Measurements from ENCODE around the gene P2RY2. TPM values are rescaled to one million over a fixed set of nuclear protein-coding genes. Genes with fewer than 3 reads are reported as not detected.

Gene P2RY2
- total and polyA plus RNA-seq, 2 experiments from 2014 or later: 0.63 to 1.6 TPM

DNA sequence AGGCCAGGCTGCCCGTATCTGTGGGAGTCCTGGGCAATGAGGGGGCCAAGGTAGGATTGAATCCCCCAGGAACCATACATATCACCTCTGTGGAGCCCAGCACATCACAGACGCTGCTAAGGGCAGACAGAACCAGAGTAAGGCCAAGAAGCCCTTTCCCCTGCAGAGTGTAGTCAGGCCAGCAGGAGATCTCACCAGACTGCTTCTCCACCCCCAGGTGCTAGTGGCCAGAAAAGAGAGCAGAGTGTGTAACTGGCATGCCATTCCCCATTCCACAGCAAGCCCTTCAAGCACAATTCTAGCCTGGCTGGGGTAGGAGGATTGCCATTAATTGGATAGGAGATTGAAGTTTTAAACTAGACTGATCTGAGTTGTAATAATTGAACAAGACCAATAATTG, 47.9 kb upstream of the P2RY2 start (continued):
- TF ChIP-seq, protein P1, sequence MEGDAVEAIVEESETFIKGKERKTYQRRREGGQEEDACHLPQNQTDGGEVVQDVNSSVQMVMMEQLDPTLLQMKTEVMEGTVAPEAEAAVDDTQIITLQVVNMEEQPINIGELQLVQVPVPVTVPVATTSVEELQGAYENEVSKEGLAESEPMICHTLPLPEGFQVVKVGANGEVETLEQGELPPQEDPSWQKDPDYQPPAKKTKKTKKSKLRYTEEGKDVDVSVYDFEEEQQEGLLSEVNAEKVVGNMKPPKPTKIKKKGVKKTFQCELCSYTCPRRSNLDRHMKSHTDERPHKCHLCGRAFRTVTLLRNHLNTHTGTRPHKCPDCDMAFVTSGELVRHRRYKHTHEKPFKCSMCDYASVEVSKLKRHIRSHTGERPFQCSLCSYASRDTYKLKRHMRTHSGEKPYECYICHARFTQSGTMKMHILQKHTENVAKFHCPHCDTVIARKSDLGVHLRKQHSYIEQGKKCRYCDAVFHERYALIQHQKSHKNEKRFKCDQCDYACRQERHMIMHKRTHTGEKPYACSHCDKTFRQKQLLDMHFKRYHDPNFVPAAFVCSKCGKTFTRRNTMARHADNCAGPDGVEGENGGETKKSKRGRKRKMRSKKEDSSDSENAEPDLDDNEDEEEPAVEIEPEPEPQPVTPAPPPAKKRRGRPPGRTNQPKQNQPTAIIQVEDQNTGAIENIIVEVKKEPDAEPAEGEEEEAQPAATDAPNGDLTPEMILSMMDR (conservative IDR thresholded peaks at IDR 0.05; ENCODE audit: low read depth in 2 of 2): no peak
- TF ChIP-seq JUNB (IDR thresholded peaks at IDR 0.05; ENCODE audit: unreplicated experiment): no peak
- TF ChIP-seq EZH2 (IDR thresholded peaks at IDR 0.05; ENCODE audit: low read depth, unreplicated experiment): no peak
- TF ChIP-seq, protein P2, sequence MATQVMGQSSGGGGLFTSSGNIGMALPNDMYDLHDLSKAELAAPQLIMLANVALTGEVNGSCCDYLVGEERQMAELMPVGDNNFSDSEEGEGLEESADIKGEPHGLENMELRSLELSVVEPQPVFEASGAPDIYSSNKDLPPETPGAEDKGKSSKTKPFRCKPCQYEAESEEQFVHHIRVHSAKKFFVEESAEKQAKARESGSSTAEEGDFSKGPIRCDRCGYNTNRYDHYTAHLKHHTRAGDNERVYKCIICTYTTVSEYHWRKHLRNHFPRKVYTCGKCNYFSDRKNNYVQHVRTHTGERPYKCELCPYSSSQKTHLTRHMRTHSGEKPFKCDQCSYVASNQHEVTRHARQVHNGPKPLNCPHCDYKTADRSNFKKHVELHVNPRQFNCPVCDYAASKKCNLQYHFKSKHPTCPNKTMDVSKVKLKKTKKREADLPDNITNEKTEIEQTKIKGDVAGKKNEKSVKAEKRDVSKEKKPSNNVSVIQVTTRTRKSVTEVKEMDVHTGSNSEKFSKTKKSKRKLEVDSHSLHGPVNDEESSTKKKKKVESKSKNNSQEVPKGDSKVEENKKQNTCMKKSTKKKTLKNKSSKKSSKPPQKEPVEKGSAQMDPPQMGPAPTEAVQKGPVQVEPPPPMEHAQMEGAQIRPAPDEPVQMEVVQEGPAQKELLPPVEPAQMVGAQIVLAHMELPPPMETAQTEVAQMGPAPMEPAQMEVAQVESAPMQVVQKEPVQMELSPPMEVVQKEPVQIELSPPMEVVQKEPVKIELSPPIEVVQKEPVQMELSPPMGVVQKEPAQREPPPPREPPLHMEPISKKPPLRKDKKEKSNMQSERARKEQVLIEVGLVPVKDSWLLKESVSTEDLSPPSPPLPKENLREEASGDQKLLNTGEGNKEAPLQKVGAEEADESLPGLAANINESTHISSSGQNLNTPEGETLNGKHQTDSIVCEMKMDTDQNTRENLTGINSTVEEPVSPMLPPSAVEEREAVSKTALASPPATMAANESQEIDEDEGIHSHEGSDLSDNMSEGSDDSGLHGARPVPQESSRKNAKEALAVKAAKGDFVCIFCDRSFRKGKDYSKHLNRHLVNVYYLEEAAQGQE (IDR thresholded peaks at IDR 0.05; ENCODE audit: unreplicated experiment): no peak

DNA sequence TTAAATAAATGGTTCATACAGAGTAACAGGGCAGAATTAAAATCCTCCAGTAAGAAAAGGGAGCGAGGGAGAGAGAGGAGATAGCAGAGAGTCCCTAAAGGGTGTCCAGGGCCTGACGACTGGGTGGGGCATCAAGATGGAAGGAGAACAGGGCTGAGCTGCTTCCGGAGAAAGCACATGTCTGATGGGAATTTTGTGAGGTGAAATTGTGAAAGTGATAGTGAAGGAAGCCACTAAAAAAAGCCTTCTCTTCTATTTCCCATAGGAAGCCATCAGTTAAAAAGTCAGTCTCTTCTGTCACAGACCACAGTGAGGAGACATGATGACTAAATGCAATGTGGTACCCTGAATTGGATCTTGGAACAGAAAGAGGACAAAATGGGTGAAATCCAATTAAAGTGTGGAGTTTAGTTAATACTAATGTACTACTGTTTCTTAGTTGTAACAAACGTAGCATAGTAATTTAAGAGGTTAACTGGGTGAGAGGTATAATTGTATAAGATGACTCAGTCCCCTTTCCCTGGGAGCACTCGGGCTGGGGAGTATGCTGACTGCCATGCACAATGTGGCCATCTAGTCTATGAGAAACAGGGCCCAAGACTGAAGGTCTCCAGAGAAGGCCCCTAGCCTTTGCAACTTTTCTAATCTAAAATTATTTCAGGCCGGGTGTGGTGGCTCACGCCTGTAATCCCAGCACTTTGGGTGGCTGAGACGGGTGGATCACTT, 46.5 kb upstream of the P2RY2 start:
- H3K4me3 Mint-ChIP-seq: no peak overlapping the region
- no peak overlapping the region for H3K27ac Mint-ChIP-seq
- H3K27ac ChIP-seq (ENCODE audit: low read depth): no peak overlapping the region
- no peak overlapping the region for H3K4me3 ChIP-seq
- peaks cover 14% of the 10 kb centered on the region for H3K4me1 Mint-ChIP-seq
- no peaks in the 10 kb centered on the region for H3K4me1 ChIP-seq (ENCODE audit: insufficient read depth)
- no peaks in the 10 kb centered on the region for H3K9me2 ChIP-seq (ENCODE audit: insufficient read depth)
- no peaks in the 10 kb centered on the region for H3K79me2 ChIP-seq (replicated peaks; ENCODE audit: insufficient read depth)
- H4K20me1 ChIP-seq (replicated peaks; ENCODE audit: insufficient read depth): no peaks in the 10 kb centered on the region
- H3K27me3 Mint-ChIP-seq (ENCODE audit: insufficient read depth, low read depth, poor library complexity): peaks cover 7% of the 10 kb centered on the region
- H3K36me3 Mint-ChIP-seq (ENCODE audit: low read depth): no peaks in the 10 kb centered on the region
- no peaks in the 10 kb centered on the region for H3K36me3 ChIP-seq (ENCODE audit: insufficient read depth)
- no peak overlapping the region for H3K4me2 ChIP-seq
- no peaks in the 10 kb centered on the region for H3F3A ChIP-seq (replicated peaks; ENCODE audit: low read depth)
- H3K27me3 ChIP-seq (ENCODE audit: insufficient read depth): no peaks in the 10 kb centered on the region
- H2AFZ ChIP-seq: no peak overlapping the region
- no peak for ATAC-seq
- no peak for DNase-seq (ENCODE audit: low spot score)
- no peaks in the 10 kb centered on the region for H3K9me3 Mint-ChIP-seq
- TF ChIP-seq CREB1 (CRISPR knock-in tag; IDR thresholded peaks at IDR 0.05; ENCODE audit: low read depth): no peak
- no peak for TF ChIP-seq EZH2 (IDR thresholded peaks at IDR 0.05; ENCODE audit: low read depth, unreplicated experiment)
- no peak for TF ChIP-seq NANOG (IDR thresholded peaks at IDR 0.05; ENCODE audit: borderline replicate concordance)
- TF ChIP-seq, protein P3, sequence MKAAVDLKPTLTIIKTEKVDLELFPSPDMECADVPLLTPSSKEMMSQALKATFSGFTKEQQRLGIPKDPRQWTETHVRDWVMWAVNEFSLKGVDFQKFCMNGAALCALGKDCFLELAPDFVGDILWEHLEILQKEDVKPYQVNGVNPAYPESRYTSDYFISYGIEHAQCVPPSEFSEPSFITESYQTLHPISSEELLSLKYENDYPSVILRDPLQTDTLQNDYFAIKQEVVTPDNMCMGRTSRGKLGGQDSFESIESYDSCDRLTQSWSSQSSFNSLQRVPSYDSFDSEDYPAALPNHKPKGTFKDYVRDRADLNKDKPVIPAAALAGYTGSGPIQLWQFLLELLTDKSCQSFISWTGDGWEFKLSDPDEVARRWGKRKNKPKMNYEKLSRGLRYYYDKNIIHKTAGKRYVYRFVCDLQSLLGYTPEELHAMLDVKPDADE (IDR thresholded peaks at IDR 0.05): no peak
- no peak for TF ChIP-seq JUNB (IDR thresholded peaks at IDR 0.05; ENCODE audit: unreplicated experiment)
- TF ChIP-seq ZNF114 (CRISPR knock-in tag; IDR thresholded peaks at IDR 0.05): no peak
- TF ChIP-seq POLR2AphosphoS5 (IDR thresholded peaks at IDR 0.05; ENCODE audit: low read depth): no peak
- TF ChIP-seq, protein P4, sequence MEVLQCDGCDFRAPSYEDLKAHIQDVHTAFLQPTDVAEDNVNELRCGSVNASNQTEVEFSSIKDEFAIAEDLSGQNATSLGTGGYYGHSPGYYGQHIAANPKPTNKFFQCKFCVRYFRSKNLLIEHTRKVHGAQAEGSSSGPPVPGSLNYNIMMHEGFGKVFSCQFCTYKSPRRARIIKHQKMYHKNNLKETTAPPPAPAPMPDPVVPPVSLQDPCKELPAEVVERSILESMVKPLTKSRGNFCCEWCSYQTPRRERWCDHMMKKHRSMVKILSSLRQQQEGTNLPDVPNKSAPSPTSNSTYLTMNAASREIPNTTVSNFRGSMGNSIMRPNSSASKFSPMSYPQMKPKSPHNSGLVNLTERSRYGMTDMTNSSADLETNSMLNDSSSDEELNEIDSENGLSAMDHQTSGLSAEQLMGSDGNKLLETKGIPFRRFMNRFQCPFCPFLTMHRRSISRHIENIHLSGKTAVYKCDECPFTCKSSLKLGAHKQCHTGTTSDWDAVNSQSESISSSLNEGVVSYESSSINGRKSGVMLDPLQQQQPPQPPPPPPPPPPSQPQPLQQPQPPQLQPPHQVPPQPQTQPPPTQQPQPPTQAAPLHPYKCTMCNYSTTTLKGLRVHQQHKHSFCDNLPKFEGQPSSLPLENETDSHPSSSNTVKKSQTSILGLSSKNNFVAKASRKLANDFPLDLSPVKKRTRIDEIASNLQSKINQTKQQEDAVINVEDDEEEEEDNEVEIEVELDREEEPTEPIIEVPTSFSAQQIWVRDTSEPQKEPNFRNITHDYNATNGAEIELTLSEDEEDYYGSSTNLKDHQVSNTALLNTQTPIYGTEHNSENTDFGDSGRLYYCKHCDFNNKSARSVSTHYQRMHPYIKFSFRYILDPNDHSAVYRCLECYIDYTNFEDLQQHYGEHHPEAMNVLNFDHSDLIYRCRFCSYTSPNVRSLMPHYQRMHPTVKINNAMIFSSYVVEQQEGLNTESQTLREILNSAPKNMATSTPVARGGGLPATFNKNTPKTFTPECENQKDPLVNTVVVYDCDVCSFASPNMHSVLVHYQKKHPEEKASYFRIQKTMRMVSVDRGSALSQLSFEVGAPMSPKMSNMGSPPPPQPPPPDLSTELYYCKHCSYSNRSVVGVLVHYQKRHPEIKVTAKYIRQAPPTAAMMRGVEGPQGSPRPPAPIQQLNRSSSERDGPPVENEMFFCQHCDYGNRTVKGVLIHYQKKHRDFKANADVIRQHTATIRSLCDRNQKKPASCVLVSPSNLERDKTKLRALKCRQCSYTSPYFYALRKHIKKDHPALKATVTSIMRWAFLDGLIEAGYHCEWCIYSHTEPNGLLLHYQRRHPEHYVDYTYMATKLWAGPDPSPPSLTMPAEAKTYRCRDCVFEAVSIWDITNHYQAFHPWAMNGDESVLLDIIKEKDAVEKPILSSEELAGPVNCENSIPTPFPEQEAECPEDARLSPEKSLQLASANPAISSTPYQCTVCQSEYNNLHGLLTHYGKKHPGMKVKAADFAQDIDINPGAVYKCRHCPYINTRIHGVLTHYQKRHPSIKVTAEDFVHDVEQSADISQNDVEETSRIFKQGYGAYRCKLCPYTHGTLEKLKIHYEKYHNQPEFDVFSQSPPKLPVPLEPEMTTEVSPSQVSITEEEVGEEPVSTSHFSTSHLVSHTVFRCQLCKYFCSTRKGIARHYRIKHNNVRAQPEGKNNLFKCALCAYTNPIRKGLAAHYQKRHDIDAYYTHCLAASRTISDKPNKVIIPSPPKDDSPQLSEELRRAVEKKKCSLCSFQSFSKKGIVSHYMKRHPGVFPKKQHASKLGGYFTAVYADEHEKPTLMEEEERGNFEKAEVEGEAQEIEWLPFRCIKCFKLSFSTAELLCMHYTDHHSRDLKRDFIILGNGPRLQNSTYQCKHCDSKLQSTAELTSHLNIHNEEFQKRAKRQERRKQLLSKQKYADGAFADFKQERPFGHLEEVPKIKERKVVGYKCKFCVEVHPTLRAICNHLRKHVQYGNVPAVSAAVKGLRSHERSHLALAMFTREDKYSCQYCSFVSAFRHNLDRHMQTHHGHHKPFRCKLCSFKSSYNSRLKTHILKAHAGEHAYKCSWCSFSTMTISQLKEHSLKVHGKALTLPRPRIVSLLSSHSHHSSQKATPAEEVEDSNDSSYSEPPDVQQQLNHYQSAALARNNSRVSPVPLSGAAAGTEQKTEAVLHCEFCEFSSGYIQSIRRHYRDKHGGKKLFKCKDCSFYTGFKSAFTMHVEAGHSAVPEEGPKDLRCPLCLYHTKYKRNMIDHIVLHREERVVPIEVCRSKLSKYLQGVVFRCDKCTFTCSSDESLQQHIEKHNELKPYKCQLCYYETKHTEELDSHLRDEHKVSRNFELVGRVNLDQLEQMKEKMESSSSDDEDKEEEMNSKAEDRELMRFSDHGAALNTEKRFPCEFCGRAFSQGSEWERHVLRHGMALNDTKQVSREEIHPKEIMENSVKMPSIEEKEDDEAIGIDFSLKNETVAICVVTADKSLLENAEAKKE (CRISPR knock-in tag; IDR thresholded peaks at IDR 0.05): no peak
- TF ChIP-seq STAT1 (IDR thresholded peaks at IDR 0.05; ENCODE audit: unreplicated experiment): no peak
- TF ChIP-seq EZH2phosphoT487 (IDR thresholded peaks at IDR 0.05; ENCODE audit: unreplicated experiment): no peak

Data from GM23338 (cell line).